Glutamatergic neuron (in vitro differentiated cells): ENCODE measurements around the gene C2orf76. TPM values are rescaled to one million over a fixed set of nuclear protein-coding genes. Genes with fewer than 3 reads are reported as not detected.

Source experiments
- DNase-seq: peaks from one replicate; pipeline ENCODE4 v3.0.0; 2022
- H3K27ac Mint-ChIP-seq: one replicate; pipeline ENCODE4 v1.8.0; 2020; ENCODE audit warnings: mild to moderate bottlenecking, mixed read lengths, inconsistent platforms; ENCODE audit not compliant: unreplicated experiment
- H3K27me3 Mint-ChIP-seq: one replicate; pipeline ENCODE4 v1.8.0; 2020; ENCODE audit warnings: mild to moderate bottlenecking, moderate library complexity, mixed read lengths, inconsistent platforms; ENCODE audit not compliant: unreplicated experiment
- H3K36me3 Mint-ChIP-seq: one replicate; pipeline ENCODE4 v1.8.0; 2020; ENCODE audit warnings: mild to moderate bottlenecking, mixed read lengths, inconsistent platforms; ENCODE audit not compliant: unreplicated experiment
- H3K4me1 Mint-ChIP-seq: one replicate; pipeline ENCODE4 v1.8.0; 2020; ENCODE audit warnings: mild to moderate bottlenecking, low read depth, mixed read lengths, inconsistent platforms; ENCODE audit not compliant: unreplicated experiment
- H3K4me3 Mint-ChIP-seq: one replicate; pipeline ENCODE4 v1.8.0; 2020; ENCODE audit warnings: mild to moderate bottlenecking, mixed read lengths, inconsistent platforms; ENCODE audit not compliant: unreplicated experiment
- H3K9me3 Mint-ChIP-seq: one replicate; pipeline ENCODE4 v1.8.0; 2020; ENCODE audit warnings: mild to moderate bottlenecking, moderate library complexity, mixed read lengths, inconsistent platforms; ENCODE audit not compliant: unreplicated experiment
- total RNA-seq: library from RNA; stranded (reverse); fragmentation: NEBNext Ultra II Directional; extraction: Animal tissue kit (Norgen Biotek cat#: 25700); gene quantifications from one replicate; pipeline ENCODE4 v1.2.1, GENCODE V29; 2021; ENCODE audit not compliant: unreplicated experiment
- TF ChIP-seq, protein P1 (sequence below): fragments of 200-600 bp; sonication (generic); IDR thresholded peaks from one replicate; pipeline ENCODE4 v1.5.0; 2021; ENCODE audit not compliant: partially characterized antibody, unreplicated experiment

C2orf76 gene
- total RNA-seq, 1 donor from 2014 or later: 10.4 TPM

DNA sequence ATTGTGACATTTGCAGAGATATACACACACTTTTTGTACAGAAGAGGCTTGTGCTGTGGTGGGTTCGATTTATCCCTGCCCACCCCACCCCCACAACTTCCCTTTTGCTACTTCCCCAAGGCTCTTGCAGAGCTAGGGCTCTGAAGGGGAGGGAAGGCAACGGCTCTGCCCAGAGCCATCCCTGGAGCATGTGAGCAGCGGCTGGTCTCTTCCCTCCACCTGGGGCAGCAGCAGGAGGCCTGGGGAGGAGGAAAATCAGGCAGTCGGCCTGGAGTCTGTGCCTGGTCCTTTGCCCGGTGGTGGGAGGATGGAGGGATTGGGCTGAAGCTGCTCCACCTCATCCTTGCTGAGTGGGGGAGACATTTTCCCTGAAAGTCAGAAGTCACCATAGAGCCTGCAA is 103.0 kb downstream of the C2orf76 start:
- TF ChIP-seq, protein P1, sequence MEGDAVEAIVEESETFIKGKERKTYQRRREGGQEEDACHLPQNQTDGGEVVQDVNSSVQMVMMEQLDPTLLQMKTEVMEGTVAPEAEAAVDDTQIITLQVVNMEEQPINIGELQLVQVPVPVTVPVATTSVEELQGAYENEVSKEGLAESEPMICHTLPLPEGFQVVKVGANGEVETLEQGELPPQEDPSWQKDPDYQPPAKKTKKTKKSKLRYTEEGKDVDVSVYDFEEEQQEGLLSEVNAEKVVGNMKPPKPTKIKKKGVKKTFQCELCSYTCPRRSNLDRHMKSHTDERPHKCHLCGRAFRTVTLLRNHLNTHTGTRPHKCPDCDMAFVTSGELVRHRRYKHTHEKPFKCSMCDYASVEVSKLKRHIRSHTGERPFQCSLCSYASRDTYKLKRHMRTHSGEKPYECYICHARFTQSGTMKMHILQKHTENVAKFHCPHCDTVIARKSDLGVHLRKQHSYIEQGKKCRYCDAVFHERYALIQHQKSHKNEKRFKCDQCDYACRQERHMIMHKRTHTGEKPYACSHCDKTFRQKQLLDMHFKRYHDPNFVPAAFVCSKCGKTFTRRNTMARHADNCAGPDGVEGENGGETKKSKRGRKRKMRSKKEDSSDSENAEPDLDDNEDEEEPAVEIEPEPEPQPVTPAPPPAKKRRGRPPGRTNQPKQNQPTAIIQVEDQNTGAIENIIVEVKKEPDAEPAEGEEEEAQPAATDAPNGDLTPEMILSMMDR: no peak
- Mint-ChIP-seq H3K9me3 (no peaks in the 10 kb centered on the region), H3K4me3 (no peak overlapping the region), H3K27ac (no peak overlapping the region), H3K27me3 (no peaks in the 10 kb centered on the region), H3K4me1 (peaks cover 1% of the 10 kb centered on the region), H3K36me3 (no peaks in the 10 kb centered on the region)
- DNase-seq: no peak

DNA sequence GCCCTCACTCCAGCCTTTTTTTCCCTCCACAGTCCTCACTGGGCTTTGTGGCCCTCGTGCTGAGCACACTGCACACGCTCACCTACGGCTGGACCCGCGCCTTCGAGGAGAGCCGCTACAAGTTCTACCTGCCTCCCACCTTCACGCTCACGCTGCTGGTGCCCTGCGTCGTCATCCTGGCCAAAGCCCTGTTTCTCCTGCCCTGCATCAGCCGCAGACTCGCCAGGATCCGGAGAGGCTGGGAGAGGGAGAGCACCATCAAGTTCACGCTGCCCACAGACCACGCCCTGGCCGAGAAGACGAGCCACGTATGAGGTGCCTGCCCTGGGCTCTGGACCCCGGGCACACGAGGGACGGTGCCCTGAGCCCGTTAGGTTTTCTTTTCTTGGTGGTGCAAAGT is 103.6 kb downstream of the C2orf76 start:
- H3K4me3 Mint-ChIP-seq: no peak overlapping the region
- no peaks in the 10 kb centered on the region for H3K36me3 Mint-ChIP-seq
- H3K9me3 Mint-ChIP-seq: no peaks in the 10 kb centered on the region
- TF ChIP-seq, protein P1: no peak
- DNase-seq: no peak
- H3K4me1 Mint-ChIP-seq: peaks cover 1% of the 10 kb centered on the region
- H3K27me3 Mint-ChIP-seq: no peaks in the 10 kb centered on the region
- no peak overlapping the region for H3K27ac Mint-ChIP-seq

GRCh38 chr2:119261493-119262225 is 105.0 kb downstream of the C2orf76 start:
- Mint-ChIP-seq H3K9me3 (no peaks in the 10 kb centered on the region), H3K27me3 (no peaks in the 10 kb centered on the region), H3K4me3 (no peak overlapping the region), H3K27ac (no peak overlapping the region), H3K36me3 (no peaks in the 10 kb centered on the region), H3K4me1 (peaks cover 2% of the 10 kb centered on the region)
- no peak for DNase-seq
- TF ChIP-seq, protein P1: no peak

GRCh38 chr2:119260646-119261492 is 105.8 kb downstream of the C2orf76 start:
- DNase-seq: no peak
- TF ChIP-seq, protein P1: no peak
- H3K27me3 Mint-ChIP-seq: no peaks in the 10 kb centered on the region
- H3K9me3 Mint-ChIP-seq: no peaks in the 10 kb centered on the region
- no peaks in the 10 kb centered on the region for H3K36me3 Mint-ChIP-seq
- H3K4me3 Mint-ChIP-seq: no peak overlapping the region
- H3K27ac Mint-ChIP-seq: no peak overlapping the region
- peaks cover 9% of the 10 kb centered on the region for H3K4me1 Mint-ChIP-seq
